NCI-H345 (cell line): ENCODE measurements around the gene PKD2L1.
A peak's percentile ranks its signal among the peaks of the same experiment; 100 is the strongest.
"Not testable (repeated sequence)": the region's sequence is repeated elsewhere in the genome, so short reads cannot be mapped to it uniquely, and the experiment has no call there.

Experiments used
- DNase-seq: peaks from one replicate; lab custom pipeline; 2025; lab: John Stamatoyannopoulos, UW

Gene PKD2L1

GRCh38 chr10:100286051-100287033, 43.7 kb downstream of the PKD2L1 start, which contains the start of gene BLOC1S2:
TSS of gene BLOC1S2 (minus strand) at chr10:100286680. CDS start at chr10:100286659, 21 bp downstream.
- DNase-seq = peak; percentile 65

- DNase-seq = not testable (repeated sequence)
Observed at GRCh38 chr10:100285326-100285725, 44.7 kb downstream of the PKD2L1 start.

GRCh38 chr10:100282907-100283306, 47.1 kb downstream of the PKD2L1 start:
- DNase-seq = no peak

GRCh38 chr10:100276971-100277370, 53.1 kb downstream of the PKD2L1 start:
- not testable (repeated sequence) for DNase-seq

GRCh38 chr10:100267239-100268104, 62.6 kb downstream of the PKD2L1 start, which contains the start of gene CWF19L1:
TSS of gene CWF19L1 (minus strand) at chr10:100267638. CDS start at chr10:100267593, 45 bp downstream.
- DNase-seq = peak; percentile 76

GRCh38 chr10:100265821-100266485, 64.1 kb downstream of the PKD2L1 start:
- DNase-seq = no peak

- DNase-seq = no peak
Observed at GRCh38 chr10:100254191-100254590, 75.8 kb downstream of the PKD2L1 start.

GRCh38 chr10:100253041-100253440, 77.0 kb downstream of the PKD2L1 start:
- no peak for DNase-seq

GRCh38 chr10:100248820-100249219, 81.2 kb downstream of the PKD2L1 start:
- DNase-seq = no peak

- DNase-seq = no peak
Observed at GRCh38 chr10:100245484-100246220, 84.4 kb downstream of the PKD2L1 start.

- no peak for DNase-seq
Observed at GRCh38 chr10:100239851-100240250, 90.2 kb downstream of the PKD2L1 start.

- DNase-seq = no peak
Observed at GRCh38 chr10:100238429-100238828, 91.6 kb downstream of the PKD2L1 start.
